K562 (cell line): ENCODE results near the gene MYH7. TPM values are rescaled to one million over a fixed set of nuclear protein-coding genes. Genes with fewer than 3 reads are reported as not detected.

Source experiments
- ATAC-seq: fragments of 200-7000 bp; cut with Tn5 transposase; 3 replicates; pipeline ENCODE4 v1.9.1; 2020; ENCODE audit warnings: moderate library complexity
- BruUV-seq: library from RNA; stranded (reverse); fragments of 400-500 nt; replicated peaks from 2 replicates; lab custom pipeline; 2021; lab: Mats Ljungman, UMichigan
- CTCF ChIA-PET: fragments of 300-600 bp; formaldehyde crosslinking; extraction: SDS; loops from one replicate; lab custom pipeline; 2021; ENCODE audit warnings: low intra/inter-chr PET ratio; lab: Yijun Ruan, JAX
- POLR2A ChIA-PET: fragments of 300-600, 350-650 bp; sonication (Branson Sonifier 250); formaldehyde crosslinking; extraction: SDS; loops from one replicate; lab custom pipeline; 2021; ENCODE audit warnings: antibody characterized with exemption, inconsistent platforms; lab: Yijun Ruan, JAX
- DNase-seq, 4 experiments: peaks; one replicate each; pipeline versions ENCODE4 v3.0.0 to v3.0.0-alpha.2; 2011 to 2018; ENCODE audit warnings: low spot score in 3 of 4, mixed read lengths in 3 of 4; ENCODE audit errors: extremely low read depth in 1 of 4
- FAIRE-seq: peaks from 2 replicates; lab custom pipeline; 2011; peaks lifted over from hg19 to GRCh38; lab: Jason Lieb, UNC
- H2AFZ ChIP-seq: 2 replicates; pipeline ENCODE4 v1.6.0; 2011; ENCODE audit warnings: low read depth, low read length, control low read depth, inconsistent platforms
- H3K27ac ChIP-seq: fragments of 200-600 bp; 3 replicates; pipeline ENCODE4 v1.8.0; 2011; ENCODE audit warnings: low read depth, mild to moderate bottlenecking, control low read depth, inconsistent platforms, low read length, moderate library complexity, mixed read lengths; ENCODE audit errors: extremely low read depth
- H3K27me3 ChIP-seq, 2 experiments: fragments of 300-600 bp in 1 of 2; 2 replicates in 1 of 2; 3 replicates in 1 of 2; pipeline versions ENCODE4 v1.6.0 to v1.8.0; 2011; ENCODE audit warnings: inconsistent platforms in 2 of 2, low read length in 2 of 2, mild to moderate bottlenecking in 1 of 2, mixed read lengths in 1 of 2, moderate library complexity in 1 of 2; ENCODE audit not compliant: control insufficient read depth in 2 of 2, insufficient read depth in 2 of 2
- H3K36me3 ChIP-seq: fragments of 300-600 bp; 3 replicates; pipeline ENCODE4 v1.8.0; 2011; ENCODE audit warnings: mild to moderate bottlenecking, low read length, inconsistent platforms; ENCODE audit not compliant: control insufficient read depth, insufficient read depth
- H3K4me1 ChIP-seq, 2 experiments: fragments of 200-600 bp in 1 of 2; replicated peaks in 1 of 2; 2 replicates in 1 of 2; 3 replicates in 1 of 2; pipeline versions ENCODE4 v1.5.1 to v1.8.0; 2011; ENCODE audit warnings: inconsistent platforms in 2 of 2, low read length in 2 of 2, mild to moderate bottlenecking in 1 of 2, mixed read lengths in 1 of 2, moderate library complexity in 1 of 2; ENCODE audit not compliant: control insufficient read depth in 2 of 2, insufficient read depth in 2 of 2
- H3K4me2 ChIP-seq: 2 replicates; pipeline ENCODE4 v1.6.1; 2011; ENCODE audit warnings: low read length, control low read depth, inconsistent platforms, mixed read lengths; ENCODE audit not compliant: insufficient read depth
- H3K4me3 ChIP-seq: fragments of 200-600 bp; sonication (generic), shearing (Covaris generic); 2 replicates; pipeline ENCODE4 v1.5.1; 2016; ENCODE audit warnings: control low read depth, inconsistent platforms
- H3K79me2 ChIP-seq: fragments of 200-600 bp; 3 replicates; pipeline ENCODE4 v1.8.0; 2011; ENCODE audit warnings: low read length, inconsistent platforms; ENCODE audit not compliant: control insufficient read depth, insufficient read depth
- H3K9ac ChIP-seq, 2 experiments: 2 replicates each; pipeline versions ENCODE4 v1.6.0 to v1.6.1; 2011; ENCODE audit warnings: low read depth in 2 of 2, low read length in 2 of 2, control low read depth in 1 of 2, inconsistent platforms in 1 of 2, mild to moderate bottlenecking in 1 of 2, mixed read lengths in 1 of 2; ENCODE audit not compliant: insufficient read depth in 1 of 2
- H3K9me1 ChIP-seq: one replicate; pipeline ENCODE4 v1.6.0; 2011; ENCODE audit warnings: inconsistent platforms, mild to moderate bottlenecking, low read length, moderate library complexity; ENCODE audit not compliant: control insufficient read depth, insufficient read depth
- H3K9me3 ChIP-seq: replicated peaks from 2 replicates; pipeline ENCODE4 v1.5.1; 2011; ENCODE audit warnings: low read depth, low read length, inconsistent platforms; ENCODE audit not compliant: control insufficient read depth, insufficient read depth
- H4K20me1 ChIP-seq: replicated peaks from 2 replicates; pipeline ENCODE4 v1.6.1; 2011; ENCODE audit warnings: low read length, inconsistent platforms, mixed read lengths; ENCODE audit not compliant: control insufficient read depth, insufficient read depth
- ARID2 ChIP-seq: fragments of 450-650 bp; IDR thresholded peaks from 2 replicates; pipeline ENCODE4 v1.6.1; 2017; ENCODE audit warnings: antibody characterized with exemption, mild to moderate bottlenecking
- BCOR ChIP-seq: fragments of 450-650 bp; IDR thresholded peaks from 2 replicates; pipeline ENCODE4 v1.6.1; 2016
- HMG20B ChIP-seq: fragments of 250-450 bp; sonication (Bioruptor Pico); IDR thresholded peaks from 2 replicates; pipeline ENCODE4 v1.5.0; 2021; ENCODE audit warnings: mild to moderate bottlenecking
- HNRNPL ChIP-seq: fragments of 200-400 bp; formaldehyde crosslinking; IDR thresholded peaks from 2 replicates; pipeline ENCODE4 v1.6.1; 2017; ENCODE audit warnings: low read depth, mild to moderate bottlenecking, low read length
- JUN ChIP-seq, 2 experiments: sonication (generic) in 1 of 2; formaldehyde crosslinking in 1 of 2; IDR thresholded peaks; 2 replicates each; pipeline versions ENCODE4 v1.6.1 to v1.8.0; 2012 to 2022; ENCODE audit warnings: borderline replicate concordance in 2 of 2, mild to moderate bottlenecking in 2 of 2, improper control_type of control experiment in 1 of 2, low read depth in 1 of 2, low read length in 1 of 2, missing genetic modification reagents in 1 of 2
- RAD51 ChIP-seq: fragments of 450-650 bp; IDR thresholded peaks from 2 replicates; pipeline ENCODE4 v1.7.1; 2016; ENCODE audit warnings: low read depth, mild to moderate bottlenecking, borderline replicate concordance
- RBM25 ChIP-seq: fragments of 200-400 bp; formaldehyde crosslinking; IDR thresholded peaks from 2 replicates; pipeline ENCODE4 v1.6.1; 2018; ENCODE audit warnings: low read length, low read depth, moderate library complexity; ENCODE audit not compliant: severe bottlenecking
- YBX1 ChIP-seq: fragments of 450-650 bp; IDR thresholded peaks from 2 replicates; pipeline ENCODE4 v1.7.1; 2016; ENCODE audit warnings: mild to moderate bottlenecking
- ZBTB17 ChIP-seq: fragments of 450-650 bp; formaldehyde crosslinking; IDR thresholded peaks from 2 replicates; pipeline ENCODE4 v1.4.0; 2020; ENCODE audit warnings: mild to moderate bottlenecking
- ZNF12 ChIP-seq: sonication (generic); formaldehyde crosslinking; IDR thresholded peaks from 2 replicates; pipeline ENCODE4 v1.4.0; 2020; ENCODE audit warnings: mild to moderate bottlenecking, missing genetic modification reagents
- ZNF347 ChIP-seq: fragments of 450-650 bp; formaldehyde crosslinking; IDR thresholded peaks from 2 replicates; pipeline ENCODE4 v1.4.0; 2020; ENCODE audit warnings: low read depth, mild to moderate bottlenecking, moderate library complexity
- ZNF740 ChIP-seq, 3 experiments: fragments of 200-800 bp in 1 of 3; sonication (Bioruptor generic) in 1 of 3; sonication (generic) in 1 of 3; formaldehyde crosslinking in 1 of 3; IDR thresholded peaks; 2 replicates each; pipeline versions ENCODE4 v1.6.1 to v1.8.0; 2016 to 2022; ENCODE audit warnings: mild to moderate bottlenecking in 2 of 3, missing compliant biosample characterization in 2 of 3, missing genetic modification characterization in 2 of 3, missing genetic modification reagents in 1 of 3
- WGBS: fragments of 100-300 bp; shearing (Covaris generic); methylation state at CpG from one replicate; pipeline ENCODE4 v1.1.6; 2016; ENCODE audit warnings: low coverage, mixed read lengths; ENCODE audit not compliant: insufficient coverage; ENCODE audit errors: missing lambda C conversion rate; 5-methylcytosine and 5-hydroxymethylcytosine counted together
- in situ Hi-C: fragments of 300-500 bp; cut with MboI; formaldehyde crosslinking; loops from 4 replicates; pipeline ENCODE4 v1.15.0; 2018; ENCODE audit warnings: inconsistent platforms, mixed read lengths
- intact Hi-C: fragments of 100-400 bp; cut with micrococcal nuclease; formaldehyde crosslinking; loops from 2 replicates; pipeline ENCODE4 v1.14.2; 2022
- polyA plus RNA-seq, 8 experiments: library from polyadenylated mRNA; depleted of rRNA in 4 of 8; stranded (reverse) in 5 of 8; unstranded in 3 of 8; fragments of >200 nt; fragmentation: Nextera tagmentation in 2 of 8; fragmentation: Illumina TruSeq in 1 of 8; extraction: Ambion mirVana in 2 of 8; extraction: Trizol in 1 of 8; gene quantifications; 2 replicates each; pipeline versions ENCODE4 v1.2.1 to v1.2.3, GENCODE V29; 2011 to 2014; ENCODE audit warnings: inconsistent platforms in 1 of 8, missing spikeins in 1 of 8
- total RNA-seq, 7 experiments: library from RNA; depleted of rRNA in 6 of 7; stranded (reverse); fragments of >200 nt in 6 of 7; fragmentation: Illumina TruSeq in 2 of 7; extraction: Trizol in 2 of 7; gene quantifications; 2 replicates each; pipeline versions ENCODE4 v1.2.1 to v1.2.3, GENCODE V29; 2011 to 2021; ENCODE audit warnings: low replicate concordance in 1 of 7
- TF ChIP-seq, protein P1 (sequence below): fragments of 450-650 bp; IDR thresholded peaks from 2 replicates; pipeline ENCODE4 v1.6.1; 2018; ENCODE audit not compliant: partially characterized antibody

MYH7 gene
- total and polyA plus RNA-seq, 9 of the 15 experiments (the other 6 are each of a cell fraction or from before 2014, with no cell fraction given), result not detected

- no TSS peak for BruUV-seq
- Histone ChIP-seq H3K4me2 (no peak overlapping the region), H3K27me3 (peaks cover 0 to 28% of the 10 kb centered on the region in 2 experiments; a peak in 2 of 5 replicates), H3K9ac (no peak overlapping the region; a peak in 1 of 4 replicates), H3K36me3 (no peaks in the 10 kb centered on the region), H3K9me3 (no peaks in the 10 kb centered on the region), H3K79me2 (no peaks in the 10 kb centered on the region), H3K4me3 (no peak overlapping the region), H3K4me1 (peaks cover 22 to 29% of the 10 kb centered on the region in 2 experiments; a peak in 4 of 5 replicates), H2AFZ (no peak overlapping the region; the same call in 1 of the 2 replicates), H3K9me1 (no peaks in the 10 kb centered on the region), H3K27ac (no peak overlapping the region), H4K20me1 (no peaks in the 10 kb centered on the region; the same call in 1 of the 2 replicates)
- CTCF ChIA-PET, result no interaction called here
- in situ Hi-C loops (no loop called here), intact Hi-C loops (loop anchor here (5.0 kb wide), 1 partner anchor 48 kb away; no protein-coding TSS in a partner anchor)
- 20% methylated on average over 8 of the region's 8 CpGs for WGBS
- POLR2A ChIA-PET, result interaction anchor here (0.6 to 1.1 kb wide), 2 partner anchors 11 to 113 kb away, joined by 3 to 4 read pairs; partner anchors contain the start of gene PABPN1
- ATAC-seq (no peak), DNase-seq (no peak), FAIRE-seq (no peak)
- TF ChIP-seq YBX1, result no peak
- no peak for TF ChIP-seq ARID2
- TF ChIP-seq HNRNPL, result no peak
- TF ChIP-seq, protein P1, sequence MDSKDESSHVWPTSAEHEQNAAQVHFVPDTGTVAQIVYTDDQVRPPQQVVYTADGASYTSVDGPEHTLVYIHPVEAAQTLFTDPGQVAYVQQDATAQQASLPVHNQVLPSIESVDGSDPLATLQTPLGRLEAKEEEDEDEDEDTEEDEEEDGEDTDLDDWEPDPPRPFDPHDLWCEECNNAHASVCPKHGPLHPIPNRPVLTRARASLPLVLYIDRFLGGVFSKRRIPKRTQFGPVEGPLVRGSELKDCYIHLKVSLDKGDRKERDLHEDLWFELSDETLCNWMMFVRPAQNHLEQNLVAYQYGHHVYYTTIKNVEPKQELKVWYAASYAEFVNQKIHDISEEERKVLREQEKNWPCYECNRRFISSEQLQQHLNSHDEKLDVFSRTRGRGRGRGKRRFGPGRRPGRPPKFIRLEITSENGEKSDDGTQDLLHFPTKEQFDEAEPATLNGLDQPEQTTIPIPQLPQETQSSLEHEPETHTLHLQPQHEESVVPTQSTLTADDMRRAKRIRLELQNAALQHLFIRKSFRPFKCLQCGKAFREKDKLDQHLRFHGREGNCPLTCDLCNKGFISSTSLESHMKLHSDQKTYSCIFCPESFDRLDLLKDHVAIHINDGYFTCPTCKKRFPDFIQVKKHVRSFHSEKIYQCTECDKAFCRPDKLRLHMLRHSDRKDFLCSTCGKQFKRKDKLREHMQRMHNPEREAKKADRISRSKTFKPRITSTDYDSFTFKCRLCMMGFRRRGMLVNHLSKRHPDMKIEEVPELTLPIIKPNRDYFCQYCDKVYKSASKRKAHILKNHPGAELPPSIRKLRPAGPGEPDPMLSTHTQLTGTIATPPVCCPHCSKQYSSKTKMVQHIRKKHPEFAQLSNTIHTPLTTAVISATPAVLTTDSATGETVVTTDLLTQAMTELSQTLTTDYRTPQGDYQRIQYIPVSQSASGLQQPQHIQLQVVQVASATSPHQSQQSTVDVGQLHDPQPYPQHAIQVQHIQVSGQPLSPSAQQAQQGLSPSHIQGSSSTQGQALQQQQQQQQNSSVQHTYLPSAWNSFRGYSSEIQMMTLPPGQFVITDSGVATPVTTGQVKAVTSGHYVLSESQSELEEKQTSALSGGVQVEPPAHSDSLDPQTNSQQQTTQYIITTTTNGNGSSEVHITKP, result no peak
- no peak for TF ChIP-seq RAD51
- no peak for TF ChIP-seq HMG20B (CRISPR knock-in tag)
- TF ChIP-seq JUN (IDR thresholded peaks at IDR 0.05; ENCODE audit: borderline replicate concordance, low read depth, low read length), result no peak
- TF ChIP-seq JUN (CRISPR knock-in tag; IDR thresholded peaks at IDR 0.05; ENCODE audit: borderline replicate concordance), result no peak
- no peak for TF ChIP-seq ZBTB17 (CRISPR knock-in tag)
- no peak for TF ChIP-seq ZNF12 (CRISPR knock-in tag)
- no peak for TF ChIP-seq ZNF347 (CRISPR knock-in tag)
- TF ChIP-seq RBM25, result peak; percentile 66
- peak; percentile 38; the same call in 1 of the 2 replicates for TF ChIP-seq BCOR
- TF ChIP-seq ZNF740 (CRISPR knock-in tag; IDR thresholded peaks at IDR 0.05), result no peak
- no peak for TF ChIP-seq ZNF740 (tag; IDR thresholded peaks at IDR 0.05)
Observed at GRCh38 chr14:23434488-23435222, 805 bp downstream of the MYH7 start.
